NT2/D1 (cell line): ENCODE measurements around the gene HIC1.

ENCODE experiments used
- DNase-seq: peaks from one replicate; pipeline ENCODE4 v3.0.0-alpha.2; 2011; ENCODE audit warnings: low read depth, low spot score
- H3K27me3 ChIP-seq: 2 replicates; pipeline ENCODE4 v1.6.0; 2011; ENCODE audit warnings: mild to moderate bottlenecking; ENCODE audit not compliant: insufficient read length, insufficient read depth
- H3K36me3 ChIP-seq: 2 replicates; pipeline ENCODE4 v1.6.1; 2011; ENCODE audit warnings: mild to moderate bottlenecking, low read length, mixed read lengths; ENCODE audit not compliant: insufficient read depth, insufficient read length
- H3K4me1 ChIP-seq: 2 replicates; pipeline ENCODE4 v1.5.1; 2011; ENCODE audit not compliant: insufficient read depth, insufficient read length
- H3K4me3 ChIP-seq: 2 replicates; pipeline ENCODE4 v1.5.1; 2011; ENCODE audit warnings: low read depth; ENCODE audit not compliant: insufficient read length
- H3K9ac ChIP-seq: 2 replicates; pipeline ENCODE4 v1.6.0; 2011; ENCODE audit warnings: low read depth; ENCODE audit not compliant: insufficient read length
- H3K9me3 ChIP-seq: 2 replicates; pipeline ENCODE4 v1.5.1; 2011; ENCODE audit warnings: mild to moderate bottlenecking, low read length; ENCODE audit not compliant: insufficient read depth
- SUZ12 ChIP-seq: IDR thresholded peaks from 2 replicates; pipeline ENCODE4 v1.6.1; 2011; ENCODE audit not compliant: insufficient read length, insufficient read depth; ENCODE audit errors: extremely low read depth
- YY1 ChIP-seq: IDR thresholded peaks from 2 replicates; pipeline ENCODE4 v1.6.1; 2011; ENCODE audit not compliant: insufficient read length, insufficient read depth
- ZNF274 ChIP-seq: IDR thresholded peaks from 2 replicates; pipeline ENCODE4 v1.6.1; 2011; ENCODE audit warnings: mild to moderate bottlenecking, low read depth, low read length

The HIC1 gene

DNA sequence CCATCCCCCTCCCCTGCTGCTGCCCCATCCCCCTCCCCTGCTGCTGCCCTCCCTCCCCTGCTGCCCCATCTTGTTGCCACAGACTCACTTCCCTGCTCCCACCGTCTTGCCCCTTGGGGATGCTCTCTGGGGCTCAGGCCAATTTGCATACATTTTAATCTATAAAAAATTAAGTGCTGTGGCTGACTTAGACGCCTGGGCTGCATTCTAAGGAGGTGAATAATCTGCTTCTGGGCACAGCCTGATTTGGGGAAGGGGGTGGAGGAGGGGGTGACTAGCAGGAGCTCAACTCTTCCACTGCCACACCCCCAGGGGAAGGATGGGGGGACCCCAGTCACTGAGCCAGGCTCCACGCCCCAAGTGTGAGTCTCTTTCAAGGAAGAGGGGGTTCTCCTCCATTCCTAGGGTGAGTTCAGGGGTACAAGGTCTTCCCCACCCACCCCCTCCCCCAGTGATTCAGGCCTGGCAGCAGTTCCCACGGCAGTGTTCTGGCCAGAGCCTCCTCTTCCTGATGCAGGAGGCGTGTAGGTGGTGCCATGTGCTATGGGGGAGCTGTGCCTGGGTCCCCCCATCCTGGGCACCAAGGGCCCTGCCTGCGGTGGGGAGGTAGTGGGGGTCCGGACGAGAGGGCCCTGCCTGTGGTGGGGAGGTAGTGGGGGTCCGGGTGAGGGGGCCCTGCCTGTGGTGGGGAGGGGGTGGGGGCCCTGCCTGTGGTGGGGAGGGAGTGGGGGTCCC is 19.9 kb upstream of the HIC1 start:
- Histone ChIP-seq H3K27me3 (no peaks in the 10 kb centered on the region), H3K9me3 (no peaks in the 10 kb centered on the region), H3K36me3 (peaks cover 55% of the 10 kb centered on the region), H3K4me1 (peaks cover 10% of the 10 kb centered on the region), H3K9ac (no peak overlapping the region), H3K4me3 (no peak overlapping the region)
- TF ChIP-seq SUZ12, result no peak
- TF ChIP-seq ZNF274, result no peak
- no peak for TF ChIP-seq YY1
- no peak for DNase-seq

DNA sequence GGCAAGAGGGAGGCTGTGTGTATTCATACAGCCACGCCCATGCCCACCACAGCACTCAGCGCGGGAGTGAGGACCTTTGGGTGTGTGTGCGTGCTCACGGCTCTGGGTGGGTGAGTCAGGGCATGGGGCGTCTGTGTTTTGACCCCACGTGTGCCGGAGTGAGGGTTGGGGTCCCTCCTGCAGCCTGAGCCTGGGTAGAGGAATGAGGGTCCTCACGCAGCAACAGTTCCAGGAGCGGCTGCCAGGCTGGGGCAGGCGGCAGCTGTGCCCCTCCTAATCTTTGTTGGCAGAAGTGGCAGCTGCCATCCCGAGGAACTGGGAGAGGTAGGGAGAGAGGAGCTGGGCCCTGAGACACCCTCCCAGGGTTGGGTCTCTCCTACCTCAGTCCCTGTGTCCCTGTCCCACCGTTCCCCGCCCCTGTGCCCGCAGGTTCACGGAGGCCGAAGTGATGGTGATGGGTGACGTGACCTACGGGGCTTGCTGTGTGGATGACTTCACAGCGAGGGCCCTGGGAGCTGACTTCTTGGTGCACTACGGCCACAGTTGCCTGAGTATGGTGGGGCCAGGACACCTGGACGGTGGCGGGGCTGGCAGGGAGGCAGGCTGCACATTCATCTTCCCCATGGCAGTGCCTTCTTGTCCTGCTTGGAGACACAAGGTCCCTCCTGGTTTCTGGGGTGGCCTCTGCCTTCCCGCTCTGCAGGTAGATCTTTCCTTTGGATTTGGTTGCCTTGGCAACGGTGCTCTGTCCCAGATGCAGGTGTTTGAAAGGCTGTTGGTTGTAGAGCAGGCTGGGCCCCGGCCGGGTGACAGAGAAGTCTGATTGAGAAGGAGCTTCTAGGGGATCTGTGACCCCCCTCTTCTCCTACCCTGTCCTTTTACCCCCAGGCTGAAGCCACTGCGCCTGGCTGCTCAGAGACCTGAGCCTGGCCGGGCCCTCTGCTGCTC is 19.1 kb upstream of the HIC1 start:
- Histone ChIP-seq H3K9ac (no peak overlapping the region), H3K36me3 (peaks cover 63% of the 10 kb centered on the region), H3K27me3 (no peaks in the 10 kb centered on the region), H3K4me1 (peaks cover 10% of the 10 kb centered on the region), H3K4me3 (no peak overlapping the region), H3K9me3 (no peaks in the 10 kb centered on the region)
- TF ChIP-seq ZNF274 (no peak), YY1 (no peak), SUZ12 (no peak)
- no peak for DNase-seq

DNA sequence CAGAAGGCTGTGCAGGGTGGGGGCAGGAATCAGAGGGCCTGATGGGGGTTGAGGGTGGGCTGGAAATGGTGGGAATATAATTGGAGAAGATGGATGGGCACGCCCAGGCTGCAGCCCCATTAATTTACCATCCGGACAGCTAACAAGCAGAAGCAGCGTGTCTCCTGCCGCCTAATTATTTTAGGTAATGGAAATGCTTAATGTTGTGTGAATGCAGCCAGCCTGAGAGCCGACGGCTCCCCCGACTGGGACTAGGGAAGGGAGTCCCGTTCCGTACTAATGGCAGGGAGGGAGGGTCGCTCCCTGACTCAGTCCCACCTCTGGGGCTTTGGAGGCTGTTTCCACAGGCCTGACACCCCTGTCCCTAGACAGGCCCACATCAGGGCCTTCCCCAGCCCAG is 17.7 kb upstream of the HIC1 start:
- peaks cover 62% of the 10 kb centered on the region for H3K36me3 ChIP-seq
- H3K9me3 ChIP-seq, result no peaks in the 10 kb centered on the region
- no peak overlapping the region for H3K4me3 ChIP-seq
- H3K9ac ChIP-seq, result no peak overlapping the region
- peaks cover 13% of the 10 kb centered on the region for H3K4me1 ChIP-seq
- no peak for DNase-seq
- no peaks in the 10 kb centered on the region for H3K27me3 ChIP-seq
- TF ChIP-seq ZNF274 (no peak), YY1 (no peak), SUZ12 (no peak)

DNA sequence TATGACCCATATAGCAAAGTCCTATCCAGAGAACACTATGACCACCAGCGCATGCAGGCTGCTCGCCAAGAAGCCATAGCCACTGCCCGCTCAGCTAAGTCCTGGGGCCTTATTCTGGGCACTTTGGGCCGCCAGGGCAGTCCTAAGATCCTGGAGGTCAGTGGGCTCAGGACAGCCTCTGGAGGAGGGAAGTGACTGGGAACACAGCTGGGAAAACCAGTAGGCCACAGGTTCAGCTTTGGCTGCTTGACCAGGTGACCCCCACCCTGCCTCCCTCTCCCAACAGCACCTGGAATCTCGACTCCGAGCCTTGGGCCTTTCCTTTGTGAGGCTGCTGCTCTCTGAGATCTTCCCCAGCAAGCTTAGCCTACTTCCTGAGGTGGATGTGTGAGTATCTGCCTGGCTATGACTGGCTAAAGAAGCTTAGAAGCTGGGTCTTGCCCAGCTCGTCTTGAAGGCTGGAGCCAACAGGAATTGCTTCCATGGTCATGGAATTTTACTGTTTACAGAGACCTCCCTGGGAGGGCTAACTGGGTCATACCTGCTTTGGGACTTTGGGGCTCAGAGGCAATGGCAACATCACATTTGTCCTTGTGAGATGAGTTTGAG is 14.6 kb upstream of the HIC1 start:
- no peak for DNase-seq

DNA sequence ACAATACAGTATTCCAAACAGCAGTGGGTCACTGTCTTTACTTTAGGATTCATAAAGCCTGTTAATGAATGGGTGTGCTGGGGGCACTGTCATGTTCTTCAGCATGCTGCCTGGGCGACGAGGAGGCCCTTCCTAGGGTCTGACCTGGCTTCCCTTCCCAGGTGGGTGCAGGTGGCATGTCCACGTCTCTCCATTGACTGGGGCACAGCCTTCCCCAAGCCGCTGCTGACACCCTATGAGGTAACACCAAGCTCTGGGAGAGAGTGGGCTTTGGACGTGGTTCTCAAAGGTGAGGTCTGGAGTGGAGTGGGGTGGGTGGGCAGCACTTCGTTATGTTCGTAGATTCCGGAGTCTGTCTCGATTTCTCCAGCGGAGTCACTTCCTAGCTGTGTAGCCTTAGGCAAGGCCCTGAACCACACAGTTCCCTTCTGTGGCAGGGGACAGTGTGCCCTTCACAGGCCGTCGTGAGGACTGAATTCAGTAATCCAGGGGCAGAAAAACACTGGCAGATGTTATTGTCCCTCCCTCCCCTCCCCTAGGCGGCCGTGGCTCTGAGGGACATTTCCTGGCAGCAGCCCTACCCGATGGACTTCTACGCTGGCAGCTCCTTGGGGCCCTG is 13.9 kb upstream of the HIC1 start:
- no peaks in the 10 kb centered on the region for H3K27me3 ChIP-seq
- peak overlapping the region; percentile 82 for H3K4me3 ChIP-seq
- peaks cover 13% of the 10 kb centered on the region for H3K4me1 ChIP-seq
- no peak for TF ChIP-seq SUZ12
- TF ChIP-seq ZNF274, result no peak
- TF ChIP-seq YY1, result no peak
- peaks cover 74% of the 10 kb centered on the region for H3K36me3 ChIP-seq
- no peak for DNase-seq
- H3K9me3 ChIP-seq, result no peaks in the 10 kb centered on the region
- peak overlapping the region; percentile 84 for H3K9ac ChIP-seq

More for the DNA sequence above, 14.6 kb upstream of the HIC1 start:
- no peaks in the 10 kb centered on the region for H3K9me3 ChIP-seq
- peaks cover 18% of the 10 kb centered on the region for H3K4me1 ChIP-seq
- TF ChIP-seq SUZ12 (no peak), ZNF274 (no peak), YY1 (no peak)
- H3K27me3 ChIP-seq, result no peaks in the 10 kb centered on the region
- peak overlapping the region; percentile 84 for H3K9ac ChIP-seq
- H3K36me3 ChIP-seq, result peaks cover 80% of the 10 kb centered on the region
- no peak overlapping the region for H3K4me3 ChIP-seq

DNA sequence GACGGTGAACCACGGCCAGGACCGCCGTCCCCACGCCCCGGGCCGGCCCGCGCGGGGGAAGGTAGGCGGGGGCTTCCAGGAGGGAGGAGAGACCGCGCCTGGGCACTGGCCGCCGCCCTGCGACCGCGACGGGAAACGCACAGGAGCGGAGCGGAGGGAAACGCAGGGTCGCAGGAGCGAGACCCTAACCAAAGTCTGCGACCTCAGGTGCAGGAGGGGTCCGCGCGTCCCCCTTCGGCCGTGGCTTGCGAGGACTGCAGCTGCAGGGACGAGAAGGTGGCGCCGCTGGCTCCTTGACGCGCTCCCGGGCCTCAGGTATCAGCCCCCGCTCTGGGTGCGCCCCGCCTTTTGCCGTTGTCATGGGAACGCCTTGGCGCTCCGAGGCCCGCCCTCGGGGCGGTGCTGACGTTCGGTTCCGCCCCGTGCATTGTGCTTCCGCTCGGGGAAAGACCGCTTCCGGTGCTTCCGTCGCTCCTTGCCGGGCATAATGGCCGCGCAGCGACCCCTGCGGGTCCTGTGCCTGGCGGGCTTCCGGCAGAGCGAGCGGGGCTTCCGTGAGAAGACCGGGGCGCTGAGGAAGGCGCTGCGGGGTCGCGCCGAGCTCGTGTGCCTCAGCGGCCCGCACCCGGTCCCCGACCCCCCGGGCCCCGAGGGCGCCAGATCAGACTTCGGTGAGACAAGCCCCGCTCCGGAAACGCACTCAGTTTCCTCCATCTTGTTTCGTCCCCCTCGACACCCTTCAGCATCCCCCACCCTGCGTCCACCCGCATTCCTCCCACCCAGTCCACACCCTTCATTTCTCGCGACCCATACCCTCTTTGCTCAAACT is 13.1 kb upstream of the HIC1 start, which contains the start of gene OVCA2:
OVCA2 (plus strand) TSS at position 462 of the 829 bp plus-strand sequence; CDS start at position 488, 26 bp downstream.
- H3K9ac ChIP-seq, result peak within 1 kb of the TSS; percentile 96
- H3K9me3 ChIP-seq, result no peaks in the 10 kb centered on the region
- H3K4me3 ChIP-seq, result peak within 1 kb of the TSS; percentile 82
- peaks cover 13% of the 10 kb centered on the region for H3K4me1 ChIP-seq
- H3K36me3 ChIP-seq, result peaks cover 67% of the 10 kb centered on the region
- peak; percentile 72 for TF ChIP-seq YY1
- TF ChIP-seq ZNF274, result no peak
- DNase-seq, result peak; percentile 85
- H3K27me3 ChIP-seq, result no peaks in the 10 kb centered on the region
